ENCODE data around the gene MYL11. TPM values are rescaled to one million over a fixed set of nuclear protein-coding genes. Genes with fewer than 3 reads are reported as not detected.

The MYL11 gene
- total and polyA plus RNA-seq, 5 donors from 2014 or later: 1.7 to 4.1 TPM; not detected in 3

- H3K4me3 ChIP-seq (ENCODE audit: low read depth, low read length): peak overlapping the region; percentile 53
- peaks cover 4% of the 10 kb centered on the region for H3K36me3 Mint-ChIP-seq
- H3K9me3 Mint-ChIP-seq: peaks cover 0 to 2% (median 0%) of the 10 kb centered on the region in 7 donors
- no peaks in the 10 kb centered on the region for H3K9me3 ChIP-seq (ENCODE audit: control insufficient read depth in 2 of 2, low read length in 2 of 2)
- H3K36me3 ChIP-seq (ENCODE audit: control insufficient read depth, insufficient read depth, low read length): no peaks in the 10 kb centered on the region
- H3K4me1 ChIP-seq (ENCODE audit: control insufficient read depth, insufficient read depth, low read length, poor library complexity, severe bottlenecking): peaks cover 54% of the 10 kb centered on the region
- H3K4me1 Mint-ChIP-seq: peaks cover 0 to 60% (median 30%) of the 10 kb centered on the region in 4 donors
- H3K27ac ChIP-seq (ENCODE audit: insufficient read depth, low read length, poor library complexity, severe bottlenecking): peak overlapping the region; percentile 100
- peak overlapping the region; percentile 93 to 100 (median 100) for H3K27ac Mint-ChIP-seq
- peaks cover 9% of the 10 kb centered on the region for H3K27me3 Mint-ChIP-seq
- DNase-seq (no peak), ATAC-seq (ENCODE audit: low read depth in 2 of 2) (no peak)
- no peaks in the 10 kb centered on the region for H3K27me3 ChIP-seq (ENCODE audit: control insufficient read depth, insufficient read depth, low read length)
- peak overlapping the region; percentile 95 to 99 (median 98) for H3K4me3 Mint-ChIP-seq
Observed at GRCh38 chr16:30377050-30377811, 2.6 kb downstream of the MYL11 start.

- H3K4me1 Mint-ChIP-seq: peaks cover 0 to 64% (median 34%) of the 10 kb centered on the region in 4 donors
- H3K36me3 Mint-ChIP-seq: peaks cover 4% of the 10 kb centered on the region
Observed at GRCh38 chr16:30377812-30378235, 3.2 kb downstream of the MYL11 start.

GRCh38 chr16:30378236-30379157 lies 3.9 kb downstream of the MYL11 start:
- Mint-ChIP-seq H3K9me3 (peaks cover 0 to 2% (median 0%) of the 10 kb centered on the region in 7 donors), H3K27me3 (peaks cover 9% of the 10 kb centered on the region), H3K4me3 (peak overlapping the region; percentile 95 to 99 (median 98)), H3K36me3 (peaks cover 4% of the 10 kb centered on the region), H3K4me1 (peaks cover 0 to 70% (median 35%) of the 10 kb centered on the region in 4 donors), H3K27ac (peak overlapping the region; percentile 93 to 100 (median 100))
- ATAC-seq (ENCODE audit: low read depth in 2 of 2): peak; percentile 83 to 87
- no peaks in the 10 kb centered on the region for H3K27me3 ChIP-seq (ENCODE audit: control insufficient read depth, insufficient read depth, low read length)
- DNase-seq: peak; percentile 99
- peaks cover 67% of the 10 kb centered on the region for H3K4me1 ChIP-seq (ENCODE audit: control insufficient read depth, insufficient read depth, low read length, poor library complexity, severe bottlenecking)
- H3K27ac ChIP-seq (ENCODE audit: insufficient read depth, low read length, poor library complexity, severe bottlenecking): peak overlapping the region; percentile 100
- H3K4me3 ChIP-seq (ENCODE audit: low read depth, low read length): peak overlapping the region; percentile 64
- H3K36me3 ChIP-seq (ENCODE audit: control insufficient read depth, insufficient read depth, low read length): no peaks in the 10 kb centered on the region
- H3K9me3 ChIP-seq (ENCODE audit: control insufficient read depth in 2 of 2, low read length in 2 of 2): no peaks in the 10 kb centered on the region

More at GRCh38 chr16:30377812-30378235, 3.2 kb downstream of the MYL11 start:
- ATAC-seq (ENCODE audit: low read depth in 2 of 2) (peak; percentile 42 to 45), DNase-seq (peak; percentile 87 to 93 (median 92))
- Mint-ChIP-seq H3K27me3 (peaks cover 9% of the 10 kb centered on the region), H3K9me3 (peaks cover 0 to 2% (median 0%) of the 10 kb centered on the region in 7 donors), H3K4me3 (peak overlapping the region; percentile 95 to 99 (median 98)), H3K27ac (peak overlapping the region; percentile 93 to 100 (median 100))
- Histone ChIP-seq H3K36me3 (ENCODE audit: control insufficient read depth, insufficient read depth, low read length) (no peaks in the 10 kb centered on the region), H3K9me3 (ENCODE audit: control insufficient read depth in 2 of 2, low read length in 2 of 2) (no peaks in the 10 kb centered on the region), H3K4me3 (ENCODE audit: low read depth, low read length) (no peak overlapping the region), H3K27ac (ENCODE audit: insufficient read depth, low read length, poor library complexity, severe bottlenecking) (peak overlapping the region; percentile 100), H3K4me1 (ENCODE audit: control insufficient read depth, insufficient read depth, low read length, poor library complexity, severe bottlenecking) (peaks cover 60% of the 10 kb centered on the region), H3K27me3 (ENCODE audit: control insufficient read depth, insufficient read depth, low read length) (no peaks in the 10 kb centered on the region)

- H3K9me3 Mint-ChIP-seq: peaks cover 0 to 2% (median 0%) of the 10 kb centered on the region in 7 donors
- H3K4me1 Mint-ChIP-seq: peaks cover 0 to 77% (median 39%) of the 10 kb centered on the region in 4 donors
- DNase-seq: no peak
- H3K4me3 ChIP-seq (ENCODE audit: low read depth, low read length): peak overlapping the region; percentile 28
- H3K36me3 ChIP-seq (ENCODE audit: control insufficient read depth, insufficient read depth, low read length): no peaks in the 10 kb centered on the region
- peak overlapping the region; percentile 96 to 100 (median 100) for H3K27ac Mint-ChIP-seq
- H3K27me3 Mint-ChIP-seq: peaks cover 9% of the 10 kb centered on the region
- H3K36me3 Mint-ChIP-seq: peaks cover 4% of the 10 kb centered on the region
- H3K4me3 Mint-ChIP-seq: peak overlapping the region; percentile 95 to 99 (median 98)
- no peak for ATAC-seq (ENCODE audit: low read depth in 2 of 2)
- no peaks in the 10 kb centered on the region for H3K27me3 ChIP-seq (ENCODE audit: control insufficient read depth, insufficient read depth, low read length)
- peaks cover 74% of the 10 kb centered on the region for H3K4me1 ChIP-seq (ENCODE audit: control insufficient read depth, insufficient read depth, low read length, poor library complexity, severe bottlenecking)
- H3K27ac ChIP-seq (ENCODE audit: insufficient read depth, low read length, poor library complexity, severe bottlenecking): peak overlapping the region; percentile 100
- H3K9me3 ChIP-seq (ENCODE audit: control insufficient read depth in 2 of 2, low read length in 2 of 2): no peaks in the 10 kb centered on the region
Observed at GRCh38 chr16:30379158-30379783, 4.7 kb downstream of the MYL11 start.

- H3K9me3 ChIP-seq (ENCODE audit: control insufficient read depth in 2 of 2, low read length in 2 of 2): no peaks in the 10 kb centered on the region
- H3K36me3 Mint-ChIP-seq: peaks cover 4% of the 10 kb centered on the region
- no peak for ATAC-seq (ENCODE audit: low read depth in 2 of 2)
- peak overlapping the region; percentile 93 to 99 (median 96) for H3K4me3 Mint-ChIP-seq
- H3K27ac Mint-ChIP-seq: peak overlapping the region; percentile 96 to 100 (median 100)
- H3K36me3 ChIP-seq (ENCODE audit: control insufficient read depth, insufficient read depth, low read length): no peaks in the 10 kb centered on the region
- H3K27me3 ChIP-seq (ENCODE audit: control insufficient read depth, insufficient read depth, low read length): no peaks in the 10 kb centered on the region
- H3K9me3 Mint-ChIP-seq: peaks cover 0 to 2% (median 0%) of the 10 kb centered on the region in 7 donors
- peaks cover 9% of the 10 kb centered on the region for H3K27me3 Mint-ChIP-seq
- H3K4me3 ChIP-seq (ENCODE audit: low read depth, low read length): peak overlapping the region; percentile 28
- H3K4me1 Mint-ChIP-seq: peaks cover 0 to 79% (median 39%) of the 10 kb centered on the region in 4 donors
- DNase-seq: no peak
- peaks cover 74% of the 10 kb centered on the region for H3K4me1 ChIP-seq (ENCODE audit: control insufficient read depth, insufficient read depth, low read length, poor library complexity, severe bottlenecking)
- H3K27ac ChIP-seq (ENCODE audit: insufficient read depth, low read length, poor library complexity, severe bottlenecking): peak overlapping the region; percentile 100
Observed at GRCh38 chr16:30380072-30380802, 5.6 kb downstream of the MYL11 start.

- Histone ChIP-seq H3K36me3 (ENCODE audit: control insufficient read depth, insufficient read depth, low read length) (no peaks in the 10 kb centered on the region), H3K9me3 (ENCODE audit: control insufficient read depth in 2 of 2, low read length in 2 of 2) (no peaks in the 10 kb centered on the region), H3K4me3 (ENCODE audit: low read depth, low read length) (peak overlapping the region; percentile 82), H3K27ac (ENCODE audit: insufficient read depth, low read length, poor library complexity, severe bottlenecking) (peak overlapping the region; percentile 100), H3K27me3 (ENCODE audit: control insufficient read depth, insufficient read depth, low read length) (no peaks in the 10 kb centered on the region), H3K4me1 (ENCODE audit: control insufficient read depth, insufficient read depth, low read length, poor library complexity, severe bottlenecking) (peaks cover 74% of the 10 kb centered on the region)
- DNase-seq (peak in 1 of 3 donors; percentile 37), ATAC-seq (ENCODE audit: low read depth in 2 of 2) (no peak)
- Mint-ChIP-seq H3K4me3 (peak overlapping the region; percentile 93 to 98 (median 94)), H3K27me3 (peaks cover 9% of the 10 kb centered on the region), H3K4me1 (peaks cover 0 to 78% (median 39%) of the 10 kb centered on the region in 4 donors), H3K36me3 (peaks cover 4% of the 10 kb centered on the region), H3K27ac (peak overlapping the region; percentile 92 to 100 (median 100)), H3K9me3 (peaks cover 0 to 2% (median 0%) of the 10 kb centered on the region in 7 donors)
Observed at GRCh38 chr16:30380803-30381208, 6.2 kb downstream of the MYL11 start.
